ENCODE data around the gene HIP1.
A peak's percentile ranks its signal among the peaks of the same experiment; 100 is the strongest.
"Not testable (repeated sequence)": the region's sequence is repeated elsewhere in the genome, so short reads cannot be mapped to it uniquely, and the experiment has no call there.

HIP1 gene

DNA sequence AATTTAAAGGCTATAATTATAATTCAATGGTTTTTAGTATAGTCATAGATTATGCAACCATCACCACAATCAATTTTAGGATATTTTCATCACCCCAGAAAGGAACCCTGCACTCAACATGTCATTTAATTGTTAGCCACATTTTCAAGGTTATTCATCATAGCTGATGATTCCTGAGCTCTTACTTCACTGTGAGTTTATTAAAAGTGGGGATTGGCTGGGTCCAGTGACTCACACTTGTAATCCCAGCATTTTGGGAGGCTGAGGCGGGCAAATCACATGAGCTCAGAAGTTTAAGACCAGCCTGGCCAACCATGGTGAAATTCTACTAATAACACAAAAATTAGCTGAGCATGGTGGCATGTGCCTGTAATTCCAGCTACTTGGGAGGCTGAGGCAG lies 32.5 kb upstream of the HIP1 start:
- TF ChIP-seq, protein P1, sequence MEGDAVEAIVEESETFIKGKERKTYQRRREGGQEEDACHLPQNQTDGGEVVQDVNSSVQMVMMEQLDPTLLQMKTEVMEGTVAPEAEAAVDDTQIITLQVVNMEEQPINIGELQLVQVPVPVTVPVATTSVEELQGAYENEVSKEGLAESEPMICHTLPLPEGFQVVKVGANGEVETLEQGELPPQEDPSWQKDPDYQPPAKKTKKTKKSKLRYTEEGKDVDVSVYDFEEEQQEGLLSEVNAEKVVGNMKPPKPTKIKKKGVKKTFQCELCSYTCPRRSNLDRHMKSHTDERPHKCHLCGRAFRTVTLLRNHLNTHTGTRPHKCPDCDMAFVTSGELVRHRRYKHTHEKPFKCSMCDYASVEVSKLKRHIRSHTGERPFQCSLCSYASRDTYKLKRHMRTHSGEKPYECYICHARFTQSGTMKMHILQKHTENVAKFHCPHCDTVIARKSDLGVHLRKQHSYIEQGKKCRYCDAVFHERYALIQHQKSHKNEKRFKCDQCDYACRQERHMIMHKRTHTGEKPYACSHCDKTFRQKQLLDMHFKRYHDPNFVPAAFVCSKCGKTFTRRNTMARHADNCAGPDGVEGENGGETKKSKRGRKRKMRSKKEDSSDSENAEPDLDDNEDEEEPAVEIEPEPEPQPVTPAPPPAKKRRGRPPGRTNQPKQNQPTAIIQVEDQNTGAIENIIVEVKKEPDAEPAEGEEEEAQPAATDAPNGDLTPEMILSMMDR (conservative IDR thresholded peaks at IDR 0.05; ENCODE audit: low read depth, low read length) = no peak
- no peak overlapping the region for H3K4me3 ChIP-seq (ENCODE audit: low read depth, low read length)
- peak; percentile 52 for DNase-seq (ENCODE audit: low read depth)

DNA sequence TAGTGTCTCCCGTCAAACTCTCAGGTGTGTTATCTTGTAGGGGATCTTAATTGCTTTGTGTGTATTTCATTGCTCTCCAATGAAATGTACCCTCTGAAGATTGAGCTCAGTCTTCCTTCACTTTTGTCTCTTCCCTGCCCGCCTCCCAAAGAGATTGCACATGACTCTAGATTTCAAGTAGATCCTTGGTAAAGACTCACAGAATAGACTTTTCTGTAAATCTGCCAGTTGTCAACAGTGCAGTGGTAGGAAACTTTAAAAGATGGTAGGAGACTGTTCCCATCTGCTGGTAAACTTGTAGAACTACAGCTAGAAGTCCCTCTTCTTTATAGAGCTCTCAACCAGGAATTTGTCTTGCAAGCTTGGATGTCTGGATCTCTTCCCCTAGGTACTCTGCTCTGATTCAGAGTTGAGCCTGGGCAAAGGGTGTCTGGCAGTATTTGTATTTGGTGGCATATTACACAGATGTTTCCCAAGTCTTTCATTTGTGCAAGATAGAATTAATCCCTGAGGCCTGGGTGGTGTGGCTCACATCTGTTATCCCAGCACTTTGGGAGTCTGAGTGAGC lies 23.7 kb upstream of the HIP1 start:
- no peak overlapping the region for H3K4me3 ChIP-seq (ENCODE audit: low read depth, low read length)
- TF ChIP-seq, protein P1 (conservative IDR thresholded peaks at IDR 0.05; ENCODE audit: low read depth, low read length) = peak; percentile 71
- DNase-seq (ENCODE audit: low read depth) = peak; percentile 87

- H3K4me3 ChIP-seq (ENCODE audit: low read depth, low read length); DNase-seq (ENCODE audit: low read depth): not testable (repeated sequence)
These were observed 23.1 kb upstream of the HIP1 start for GRCh38 chr7:75761801-75762200.

GRCh38 chr7:75758491-75758890 lies 19.8 kb upstream of the HIP1 start:
- TF ChIP-seq, protein P1 (conservative IDR thresholded peaks at IDR 0.05; ENCODE audit: low read depth, low read length) = no peak
- no peak for DNase-seq (ENCODE audit: low read depth)
- H3K4me3 ChIP-seq (ENCODE audit: low read depth, low read length) = no peak overlapping the region

GRCh38 chr7:75757860-75758259 lies 19.1 kb upstream of the HIP1 start:
- no peak overlapping the region for H3K4me3 ChIP-seq (ENCODE audit: low read depth, low read length)
- TF ChIP-seq, protein P1 (conservative IDR thresholded peaks at IDR 0.05; ENCODE audit: low read depth, low read length) = no peak
- DNase-seq (ENCODE audit: low read depth) = no peak

DNA sequence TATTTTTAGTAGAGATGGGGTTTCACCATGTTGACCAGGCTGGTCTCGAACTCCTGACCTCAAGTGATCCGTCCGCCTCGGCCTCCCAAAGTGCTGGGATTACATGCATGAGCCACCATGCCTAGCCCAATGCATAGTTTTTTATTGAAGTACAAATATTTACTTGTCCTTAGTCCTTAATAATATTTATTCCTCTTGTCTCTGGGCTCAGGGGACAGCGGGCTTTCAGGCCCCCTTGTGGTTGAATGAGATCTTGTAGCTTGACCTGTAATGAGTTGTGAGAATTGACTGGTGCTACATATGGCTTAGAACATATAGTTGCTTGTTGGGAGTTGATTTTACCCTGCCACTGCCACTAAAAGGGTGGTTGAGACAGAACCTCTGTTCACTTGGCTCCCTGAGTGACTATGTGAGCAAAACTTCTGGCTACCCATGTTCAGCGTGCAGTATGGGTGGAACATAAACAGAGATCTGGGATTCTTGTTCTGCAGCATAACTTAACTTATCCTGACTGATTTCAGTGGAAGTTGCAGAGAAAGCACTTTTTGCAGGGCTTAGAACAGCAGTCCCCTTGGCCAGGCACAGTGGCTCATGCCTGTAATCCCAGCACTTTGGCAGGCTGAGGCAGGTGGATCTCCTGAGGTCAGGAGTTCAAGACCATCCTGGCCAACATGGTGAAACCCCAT lies 18.4 kb upstream of the HIP1 start:
- TF ChIP-seq, protein P1 (conservative IDR thresholded peaks at IDR 0.05; ENCODE audit: low read depth, low read length) = peak; percentile 80
- H3K4me3 ChIP-seq (ENCODE audit: low read depth, low read length) = no peak overlapping the region
- peak; percentile 78 for DNase-seq (ENCODE audit: low read depth)

DNA sequence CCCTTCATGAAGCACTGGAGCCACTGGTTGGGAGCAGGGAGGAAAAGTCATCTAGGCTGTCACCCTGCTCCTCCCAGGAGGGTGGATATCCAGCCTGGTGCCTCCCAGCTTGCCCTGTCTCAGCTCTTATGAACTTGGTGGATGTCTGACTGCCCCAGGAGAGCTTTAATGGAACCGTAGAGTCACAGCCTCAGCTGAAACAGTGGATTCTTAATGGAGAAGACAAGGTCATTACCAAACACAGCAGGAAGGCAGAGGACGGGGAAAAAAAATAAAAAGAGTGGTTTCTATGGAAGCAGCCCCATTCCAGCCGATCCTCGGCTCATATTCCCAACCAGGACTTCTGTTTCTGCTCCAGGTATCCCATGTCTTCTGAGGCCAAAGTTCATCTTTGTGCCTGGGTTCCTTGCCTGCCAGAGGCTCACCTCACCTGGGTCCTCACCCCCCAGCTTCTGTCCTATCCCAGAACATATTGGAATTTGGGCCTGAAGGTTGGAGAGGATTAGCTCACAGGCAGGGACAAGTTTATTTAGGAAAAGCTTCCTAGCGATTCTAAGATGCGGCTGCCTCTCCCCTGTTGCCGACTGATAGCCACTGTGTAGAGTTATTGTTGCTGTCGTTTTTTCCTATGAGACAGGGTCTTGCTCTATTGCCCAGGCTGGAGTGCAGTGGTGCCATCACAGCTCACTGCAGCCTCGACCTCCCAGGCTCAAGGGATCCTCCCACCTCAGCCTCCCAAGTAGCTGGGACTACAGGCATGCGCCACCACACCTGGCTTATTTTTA lies 17.7 kb upstream of the HIP1 start:
- DNase-seq (ENCODE audit: low read depth) = no peak
- H3K4me3 ChIP-seq (ENCODE audit: low read depth, low read length) = no peak overlapping the region
- TF ChIP-seq, protein P1 (conservative IDR thresholded peaks at IDR 0.05; ENCODE audit: low read depth, low read length) = no peak
